HG03432 (cell line): Measurements from ENCODE around the gene ZSCAN20.

Experiments
- ATAC-seq: cut with Tn5 transposase; IDR thresholded peaks from one replicate; pipeline ENCODE4 v1.9.1; 2021; ENCODE audit warnings: mild to moderate bottlenecking, moderate library complexity; ENCODE audit not compliant: unreplicated experiment

The ZSCAN20 gene

DNA sequence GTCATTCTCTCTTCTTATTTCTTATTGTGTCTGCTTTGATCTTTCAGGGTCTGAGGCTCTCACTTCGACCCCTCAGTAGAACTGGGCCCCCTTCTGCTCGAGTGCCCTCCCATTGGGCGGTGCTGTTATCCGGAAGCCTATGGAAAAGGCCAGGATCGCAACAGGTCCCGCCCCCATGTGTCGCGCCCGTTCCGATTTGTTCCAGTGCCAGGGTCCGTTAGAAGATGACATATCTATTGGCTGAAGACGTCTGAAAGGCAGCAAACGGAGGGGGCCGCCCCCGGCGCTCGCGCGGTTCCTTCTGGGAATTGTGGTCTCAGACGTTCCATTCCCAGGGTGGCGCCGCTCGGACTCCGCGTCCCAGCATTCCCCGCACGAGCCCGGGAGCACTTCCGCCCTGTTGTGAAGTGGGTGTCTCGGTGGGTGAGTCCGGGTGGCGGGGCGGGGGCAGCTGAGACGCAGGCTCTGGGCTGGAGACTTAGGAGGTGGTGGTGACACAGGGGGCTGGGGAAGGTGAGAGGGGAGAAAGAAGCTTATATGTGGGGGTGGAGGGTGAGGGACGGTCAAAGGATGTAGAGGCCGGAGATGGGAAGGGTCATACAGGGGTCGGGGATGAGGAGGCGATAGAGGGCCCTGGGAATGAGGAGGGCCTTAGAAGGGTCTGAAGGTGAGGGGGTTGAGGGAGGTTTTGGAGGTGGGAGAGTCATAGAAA lies at the start of gene ZSCAN20:
Gene ZSCAN20 (plus strand): TSS at position 377 of the 712 bp plus-strand sequence. CDS start 6,644 bp downstream, outside the sequence.
- ATAC-seq = peak; percentile 94

GRCh38 chr1:33424205-33424604 lies 48.2 kb upstream of the ZSCAN20 start:
- no peak for ATAC-seq

DNA sequence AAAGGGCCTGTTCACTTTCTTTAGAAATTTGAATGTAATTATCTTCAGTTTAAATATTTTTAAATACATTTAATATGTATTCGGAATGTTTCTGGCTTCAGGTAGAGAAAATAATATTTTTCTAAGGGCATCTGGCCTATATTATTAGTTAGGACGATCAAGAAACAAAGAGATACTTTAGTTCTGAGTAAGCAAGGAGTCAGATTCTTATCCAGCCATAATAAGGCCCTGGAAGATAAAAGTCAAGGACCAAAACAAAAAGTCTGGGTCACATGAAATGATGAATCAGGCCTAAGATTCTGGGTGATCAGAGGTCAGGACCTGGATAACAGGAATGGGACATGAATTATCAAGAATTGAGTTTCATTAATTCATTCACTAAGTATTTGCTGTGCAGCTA lies 47.8 kb upstream of the ZSCAN20 start:
- no peak for ATAC-seq

- no peak for ATAC-seq
Observed at GRCh38 chr1:33425900-33426299, 46.5 kb upstream of the ZSCAN20 start.

DNA sequence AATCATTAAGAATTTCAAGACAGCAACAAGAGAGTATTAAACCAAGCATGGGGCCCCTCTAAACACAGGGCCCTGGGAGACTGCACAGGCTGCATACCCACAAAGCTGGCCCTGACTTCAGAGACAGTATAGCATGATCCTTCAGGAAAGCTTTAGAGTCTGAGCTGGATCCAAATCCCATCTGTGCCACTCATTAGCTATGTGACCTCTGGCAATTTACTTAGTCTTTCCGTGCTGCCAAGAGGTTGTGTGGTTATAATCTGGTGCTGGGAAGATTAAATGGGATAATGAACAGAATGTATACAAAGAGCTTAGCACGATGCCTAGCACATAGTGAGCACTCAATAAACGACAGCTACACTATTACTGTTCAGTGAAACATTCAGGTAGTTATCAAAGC lies 45.5 kb upstream of the ZSCAN20 start:
- ATAC-seq = no peak

DNA sequence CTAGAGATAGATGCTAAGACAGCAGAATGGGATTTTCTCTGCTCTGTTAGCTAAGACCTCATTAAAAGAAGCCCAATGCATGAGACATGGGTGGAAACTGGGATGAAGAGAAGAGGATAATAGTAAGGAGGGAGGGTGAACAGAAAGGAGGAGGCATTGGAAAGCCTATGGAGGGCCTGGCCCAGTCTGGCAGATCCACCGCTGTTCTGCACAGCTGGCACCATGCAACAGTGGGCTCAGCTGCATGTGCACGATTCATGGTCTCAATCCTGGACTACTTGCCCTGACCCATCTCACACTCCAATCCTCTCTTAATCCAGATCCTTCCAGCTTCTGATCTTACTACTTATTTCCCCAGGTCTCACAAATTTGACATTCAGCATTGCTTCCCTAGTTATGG lies 43.8 kb upstream of the ZSCAN20 start:
- no peak for ATAC-seq

DNA sequence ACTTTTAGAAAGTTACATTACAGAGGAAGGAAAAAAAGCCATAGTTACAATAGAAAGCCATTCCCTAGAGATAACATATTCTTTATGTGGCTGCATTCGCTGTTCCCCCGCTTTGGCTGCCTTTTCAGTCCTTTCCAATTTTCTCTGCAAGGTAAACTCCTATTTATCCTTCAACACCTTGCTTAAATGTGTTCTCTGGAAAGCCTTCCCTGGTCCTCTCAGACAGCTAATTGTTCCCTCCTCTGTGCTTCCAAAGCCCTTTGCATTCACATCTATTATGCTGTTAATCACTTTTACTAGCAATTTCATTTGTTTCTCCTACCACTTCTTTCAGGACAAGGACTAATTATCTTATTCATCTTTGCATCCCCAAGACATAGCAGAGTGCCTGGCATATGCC lies 43.1 kb upstream of the ZSCAN20 start:
- no peak for ATAC-seq

GRCh38 chr1:33429856-33430691 lies 42.4 kb upstream of the ZSCAN20 start:
- no peak for ATAC-seq

DNA sequence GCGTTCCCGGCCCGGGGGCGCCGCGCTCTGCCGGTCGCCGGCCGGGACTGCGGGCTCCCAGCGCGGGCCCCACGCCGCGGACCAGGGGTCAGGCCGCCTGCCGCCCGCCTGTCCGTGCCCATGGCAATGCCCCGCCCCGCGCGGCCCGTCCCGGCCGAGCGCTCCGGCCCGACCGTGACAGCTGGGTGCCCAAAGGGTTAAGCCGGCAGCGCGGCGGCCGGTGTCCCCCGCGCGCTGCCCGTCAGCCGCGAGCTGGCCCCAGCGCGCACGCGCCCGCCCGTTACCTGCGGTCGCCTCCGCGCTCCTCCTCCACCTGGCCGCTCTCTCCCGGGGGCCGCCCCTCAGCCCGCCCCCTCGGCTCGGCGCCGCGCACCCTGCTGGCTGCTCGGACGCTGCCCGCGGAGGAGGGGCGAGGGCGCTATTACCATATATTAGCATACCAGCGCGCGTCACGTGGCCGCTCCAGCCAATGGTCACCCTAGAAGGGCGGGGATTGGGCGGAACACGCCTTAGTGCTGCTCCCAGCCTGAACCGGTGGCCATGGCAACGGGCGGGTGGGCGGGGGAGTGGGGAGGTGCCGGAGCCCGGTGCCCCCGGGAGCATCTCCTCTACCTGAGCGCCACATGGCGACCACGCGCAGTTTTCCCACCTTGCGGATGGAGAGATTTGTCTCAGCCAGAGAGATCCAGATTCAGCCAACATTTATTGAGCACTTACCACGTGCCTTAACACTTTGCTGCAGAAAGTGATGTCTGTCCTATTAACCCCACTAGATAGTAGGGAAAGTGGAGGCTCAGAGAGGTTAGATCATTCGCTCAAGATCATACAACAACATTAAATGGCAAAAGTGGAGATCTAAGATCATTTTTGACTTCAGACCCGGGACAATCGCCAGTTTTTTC lies 41.5 kb upstream of the ZSCAN20 start, which contains the start of gene PHC2:
Gene PHC2 (minus strand): TSS at position 404 of the 902 bp plus-strand sequence. CDS start 55,556 bp downstream, outside the sequence.
- peak; percentile 93 for ATAC-seq

DNA sequence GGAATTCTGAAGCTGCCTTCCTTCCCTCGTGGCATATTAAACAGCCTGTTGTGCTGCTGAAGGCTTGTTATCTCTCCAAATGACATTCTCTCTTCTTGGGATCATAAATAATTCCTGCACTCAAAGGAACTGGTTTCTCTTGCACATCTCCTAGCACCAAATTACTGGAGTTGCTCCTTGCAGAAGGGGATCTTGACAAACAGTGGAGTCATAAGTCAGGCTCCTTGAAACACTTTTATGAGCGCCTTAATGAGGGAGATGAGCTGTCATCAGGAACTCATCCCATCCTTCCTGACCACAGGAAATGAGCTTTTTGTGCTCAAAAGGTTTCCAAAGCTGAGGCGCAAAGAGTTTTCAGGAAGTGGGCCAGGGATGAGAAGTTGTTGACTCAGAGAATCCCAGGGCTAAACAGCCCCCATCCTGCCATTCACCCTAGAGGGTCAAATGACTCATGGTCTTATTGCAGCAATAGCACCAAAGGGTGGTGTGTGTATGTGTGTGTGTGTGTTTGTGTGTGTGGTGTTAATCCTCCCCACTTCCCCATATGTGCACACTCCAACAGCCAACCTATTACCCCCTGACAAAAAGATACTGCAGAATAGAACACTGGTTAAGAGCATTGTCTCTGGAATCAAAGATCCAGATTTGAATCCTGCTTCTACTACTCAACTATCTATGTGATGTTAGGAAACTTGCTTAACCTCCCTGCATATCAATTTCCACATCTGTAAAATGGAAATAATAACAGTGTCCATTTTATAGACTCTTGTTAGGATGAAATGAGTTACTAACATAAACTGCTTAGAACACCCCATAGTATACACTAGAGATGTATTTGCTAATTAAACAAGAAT lies 38.7 kb upstream of the ZSCAN20 start:
- no peak for ATAC-seq

- no peak for ATAC-seq
Observed at GRCh38 chr1:33434363-33434750, 38.1 kb upstream of the ZSCAN20 start.

GRCh38 chr1:33435096-33435820 lies 37.2 kb upstream of the ZSCAN20 start:
- no peak for ATAC-seq

DNA sequence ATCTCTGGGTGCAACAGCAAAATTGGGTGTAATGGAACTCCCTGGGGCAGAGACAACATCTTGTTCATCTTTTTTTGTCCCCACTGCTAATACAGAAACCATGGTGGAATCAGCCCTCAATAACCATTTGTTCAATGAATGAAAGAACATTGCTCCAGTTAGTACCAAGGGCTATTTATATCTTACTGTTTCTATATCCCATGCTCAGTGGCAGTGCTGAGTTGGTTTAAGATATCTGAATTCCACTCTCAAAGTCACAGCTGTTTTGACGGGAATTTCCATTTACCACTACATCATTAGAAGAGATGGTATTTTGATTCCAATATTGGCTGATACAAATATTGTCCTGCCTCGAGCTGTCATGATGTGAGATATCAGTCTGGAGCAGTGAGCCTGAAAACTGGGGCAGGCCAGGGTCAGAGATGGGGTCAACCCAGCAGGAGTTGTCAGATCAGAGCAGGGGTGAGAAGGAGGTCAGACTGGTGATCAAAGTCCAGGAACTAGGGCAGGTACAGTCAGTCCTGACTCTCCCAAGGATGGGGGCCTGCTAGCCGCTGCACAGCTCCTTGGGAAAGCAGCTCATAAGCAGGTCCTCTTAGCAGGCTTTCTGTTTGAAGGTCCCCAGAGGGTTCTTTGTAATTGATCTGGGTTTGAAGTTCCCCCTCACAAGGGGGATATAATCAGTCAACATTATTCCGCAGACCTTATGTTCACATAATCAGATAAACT lies 35.7 kb upstream of the ZSCAN20 start:
- no peak for ATAC-seq

DNA sequence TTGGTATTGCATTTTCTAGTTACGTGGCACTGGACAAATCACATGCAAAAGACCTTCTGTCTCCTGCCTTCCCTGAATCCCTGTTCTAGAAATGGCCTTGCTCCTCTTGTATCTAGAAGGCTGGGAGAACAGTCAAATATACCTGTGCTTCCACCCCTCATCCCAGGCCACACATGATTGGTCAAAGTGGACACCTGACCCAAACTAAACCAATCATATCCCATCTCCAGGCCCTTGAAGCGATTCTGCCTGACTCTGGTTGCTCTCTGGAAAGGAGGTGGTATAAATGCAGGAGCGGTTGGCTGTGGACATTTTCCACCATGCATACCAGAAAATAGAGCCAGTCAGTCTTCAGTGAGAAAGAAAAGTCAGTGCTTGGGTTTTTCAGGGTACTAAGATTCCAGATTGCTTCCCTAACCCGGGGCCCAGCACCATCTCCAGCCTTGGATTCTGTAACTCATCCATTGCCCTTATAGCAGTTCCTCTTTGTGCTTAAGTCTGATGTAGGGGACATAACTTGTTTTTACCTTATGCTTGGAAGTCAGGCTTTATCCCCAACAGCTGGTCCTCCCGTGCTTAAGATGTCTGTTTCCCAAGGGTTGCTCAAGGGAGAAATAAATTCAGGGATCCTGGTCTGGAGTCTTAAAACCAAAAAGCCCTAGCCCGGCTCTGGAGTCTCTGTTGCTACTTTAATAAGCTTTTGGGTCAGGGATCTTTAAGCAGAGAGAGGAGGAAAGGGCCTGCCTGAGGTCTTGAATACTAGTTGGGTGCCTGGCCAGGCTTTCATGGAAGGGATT lies 33.9 kb upstream of the ZSCAN20 start:
- no peak for ATAC-seq

GRCh38 chr1:33439662-33440061 lies 32.8 kb upstream of the ZSCAN20 start:
- ATAC-seq = no peak

DNA sequence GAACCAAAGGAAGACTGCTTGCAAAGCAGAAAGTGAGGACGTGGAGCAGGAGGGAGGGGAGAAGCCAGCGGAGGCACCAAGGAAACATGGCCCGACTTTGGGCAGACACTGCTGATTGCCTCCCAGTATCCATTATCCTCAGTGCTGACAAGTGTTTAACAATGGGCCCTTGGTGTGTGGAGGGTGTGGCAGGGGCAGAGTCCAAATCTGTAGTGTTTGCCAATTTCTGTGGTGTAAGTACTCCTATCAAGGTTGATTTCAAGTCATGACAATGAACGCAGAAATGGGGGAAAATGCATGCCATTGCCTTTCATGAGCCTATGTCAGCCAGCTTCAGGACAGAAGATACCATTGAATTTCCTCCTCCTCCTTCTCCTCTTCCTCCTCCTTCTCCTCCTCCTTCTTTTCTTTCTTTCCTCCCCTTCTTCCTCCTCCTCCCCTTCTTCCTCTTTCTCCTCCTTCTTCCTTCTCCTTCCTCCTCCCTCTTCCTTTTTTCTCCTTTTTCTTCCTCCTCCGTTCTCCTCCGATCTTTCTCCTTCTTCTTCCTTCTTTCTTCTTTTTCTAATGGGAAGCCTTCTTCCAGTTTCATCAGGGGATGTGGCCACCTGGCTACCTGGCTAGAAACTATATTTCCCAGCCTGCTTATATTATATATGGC lies 31.2 kb upstream of the ZSCAN20 start:
- no peak for ATAC-seq

DNA sequence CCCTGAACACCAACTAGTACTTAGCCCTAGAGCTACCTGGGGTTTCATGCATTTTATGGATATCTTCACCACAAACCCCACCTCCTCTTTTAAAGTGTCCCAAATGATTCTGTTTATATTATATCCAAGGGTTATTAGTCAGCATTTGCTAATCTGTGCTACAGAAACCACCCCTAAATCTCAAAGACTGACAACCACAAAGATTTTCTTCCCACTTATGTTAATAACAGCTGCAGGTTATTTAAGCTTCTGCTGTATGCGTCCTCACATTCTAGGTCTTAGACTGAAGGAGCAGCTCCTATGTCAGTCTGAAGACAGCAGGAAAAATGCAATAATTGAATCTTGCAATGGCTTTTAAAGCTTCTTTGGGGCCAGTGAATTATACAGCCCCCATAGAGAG lies 30.3 kb upstream of the ZSCAN20 start:
- ATAC-seq = no peak
